Measurements from ENCODE around the gene ELMOD3.
A peak's percentile ranks its signal among the peaks of the same experiment; 100 is the strongest.
"Not testable (repeated sequence)": the region's sequence is repeated elsewhere in the genome, so short reads cannot be mapped to it uniquely, and the experiment has no call there.

The ELMOD3 gene

DNA sequence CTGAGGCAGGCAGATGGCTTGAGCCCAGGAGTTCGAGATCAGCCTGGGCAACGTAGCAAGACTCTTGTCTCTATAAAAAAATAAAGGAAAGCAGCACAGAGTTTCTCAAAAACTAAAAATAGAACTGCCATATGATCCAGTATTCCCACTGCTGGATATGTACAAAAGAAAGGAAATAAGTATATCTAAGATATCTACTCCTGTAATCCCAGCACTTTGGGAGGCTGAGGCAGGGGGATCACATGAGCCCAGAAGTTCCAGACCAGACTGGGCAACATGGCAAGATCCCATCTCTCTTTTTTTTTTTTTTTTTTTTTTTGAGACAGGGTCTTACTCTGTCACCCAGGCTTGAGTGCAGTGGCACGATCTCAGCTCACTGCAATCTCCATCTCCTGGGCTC is 24.9 kb upstream of the ELMOD3 start:
- DNase-seq, result not testable (repeated sequence)

DNA sequence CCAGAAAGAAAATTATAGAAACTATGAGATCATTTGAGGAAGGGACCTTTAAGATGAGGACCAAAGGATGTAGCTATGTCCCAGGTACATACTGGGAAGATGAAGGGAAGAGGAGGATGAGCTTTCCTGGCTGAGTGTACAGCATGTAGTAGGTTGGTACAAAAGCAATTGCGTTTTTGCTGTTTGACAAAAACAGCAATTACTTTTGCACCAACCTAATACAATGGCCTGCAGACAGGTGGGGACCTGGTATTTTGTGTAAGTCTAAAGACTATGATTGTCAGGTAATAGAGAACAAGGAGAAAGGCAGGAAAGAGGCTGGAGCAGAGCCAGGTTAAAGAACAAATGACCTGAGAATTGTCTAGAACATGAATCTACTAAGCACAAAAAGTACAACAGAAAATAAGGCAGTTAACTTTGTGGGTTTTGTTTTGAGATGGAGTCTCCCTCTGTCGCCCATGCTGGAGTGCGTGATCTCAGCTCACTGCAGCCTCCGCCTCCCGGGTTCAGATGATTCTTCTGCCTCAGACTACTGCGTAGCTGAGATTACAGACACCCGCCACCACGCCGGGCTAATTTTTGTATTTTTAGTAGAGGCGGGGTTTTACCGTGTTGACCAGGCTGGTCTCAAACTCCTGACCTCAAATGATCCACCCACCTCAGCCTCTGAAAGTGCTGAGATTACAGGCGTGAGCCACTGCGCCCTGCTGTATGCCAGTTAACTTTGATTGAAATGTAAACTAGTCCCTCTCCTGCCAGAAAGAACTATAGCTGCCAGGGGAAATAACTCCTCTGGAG is 23.5 kb upstream of the ELMOD3 start:
- DNase-seq, result peak in 1 of 5 experiments; percentile 70

DNA sequence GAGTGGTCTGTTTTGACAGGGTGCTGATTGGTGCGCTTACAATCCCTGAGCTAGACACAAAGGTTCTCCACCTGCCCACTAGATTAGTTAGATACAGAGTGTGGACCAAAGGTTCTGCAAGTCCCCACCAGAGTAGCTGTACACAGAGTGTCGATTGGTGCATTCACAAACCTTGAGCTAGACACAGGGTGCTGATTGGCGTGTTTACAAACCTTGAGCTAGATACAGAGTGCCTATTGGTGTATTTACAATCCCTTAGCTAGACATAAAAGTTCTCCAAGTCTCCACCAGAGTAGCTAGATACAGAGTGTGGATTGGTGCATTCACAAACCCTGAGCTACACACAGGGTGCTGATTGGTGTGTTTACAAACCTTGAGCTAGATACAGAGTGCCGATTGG is 20.7 kb upstream of the ELMOD3 start:
- not testable (repeated sequence) for DNase-seq

DNA sequence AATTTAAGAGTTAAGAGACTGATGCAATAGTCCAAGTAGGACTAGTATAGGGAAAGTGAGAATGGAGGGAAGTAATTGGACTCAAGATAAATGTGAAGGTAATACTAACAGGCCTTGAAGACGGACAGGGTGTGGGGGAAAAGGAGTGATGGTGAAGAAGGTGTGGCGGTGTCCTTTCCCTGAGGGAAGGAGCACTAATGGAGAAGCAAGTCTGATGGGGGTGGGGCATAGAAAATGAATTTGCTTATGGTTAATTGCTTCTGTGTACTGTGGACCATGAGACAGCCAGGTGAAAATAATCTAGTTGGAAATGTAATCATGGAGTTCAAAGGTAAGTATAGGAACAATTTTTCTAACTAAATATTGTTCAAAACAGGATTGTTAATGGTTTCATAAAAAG is 19.6 kb upstream of the ELMOD3 start:
- no peak for DNase-seq

DNA sequence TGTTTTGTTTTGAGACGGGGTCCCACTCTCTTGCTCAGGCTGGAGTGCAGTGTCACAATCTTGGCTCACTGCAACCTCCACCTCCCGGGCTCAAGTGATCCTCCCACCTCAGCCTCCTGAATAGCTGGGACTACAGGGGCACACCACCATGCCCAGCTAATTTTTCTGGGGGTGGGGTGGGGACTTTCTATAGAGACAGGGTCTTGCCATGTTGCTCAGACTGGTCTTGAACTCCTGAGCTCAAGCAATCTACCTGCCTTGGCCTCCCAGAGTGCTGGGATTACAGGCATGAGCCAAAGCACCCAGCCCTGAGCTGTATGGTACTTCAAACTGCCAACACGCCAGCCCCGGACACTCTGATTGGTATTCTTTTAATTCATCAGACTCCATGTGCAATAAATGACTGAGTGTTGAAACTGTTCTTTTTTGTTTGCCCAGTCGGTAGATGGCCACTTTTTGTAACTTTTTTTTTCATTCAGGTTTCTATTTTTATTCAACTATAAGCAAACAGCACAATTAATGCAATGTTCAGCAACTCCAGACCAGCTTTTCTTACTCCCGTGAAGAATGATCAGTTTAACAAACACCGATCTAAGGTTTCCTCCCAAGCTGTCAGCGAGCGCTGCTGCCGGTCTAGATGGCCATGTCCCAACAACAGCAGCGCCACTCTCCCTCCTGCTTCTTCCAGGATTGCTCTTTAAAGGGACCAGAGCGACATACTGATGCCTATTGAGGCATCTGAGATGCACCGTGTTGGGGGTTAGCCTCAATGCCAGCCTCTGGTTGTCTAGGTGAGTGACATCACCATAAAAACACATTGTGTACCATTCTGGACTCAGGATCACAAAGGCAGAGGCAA is 14.3 kb upstream of the ELMOD3 start:
- DNase-seq, result no peak

DNA sequence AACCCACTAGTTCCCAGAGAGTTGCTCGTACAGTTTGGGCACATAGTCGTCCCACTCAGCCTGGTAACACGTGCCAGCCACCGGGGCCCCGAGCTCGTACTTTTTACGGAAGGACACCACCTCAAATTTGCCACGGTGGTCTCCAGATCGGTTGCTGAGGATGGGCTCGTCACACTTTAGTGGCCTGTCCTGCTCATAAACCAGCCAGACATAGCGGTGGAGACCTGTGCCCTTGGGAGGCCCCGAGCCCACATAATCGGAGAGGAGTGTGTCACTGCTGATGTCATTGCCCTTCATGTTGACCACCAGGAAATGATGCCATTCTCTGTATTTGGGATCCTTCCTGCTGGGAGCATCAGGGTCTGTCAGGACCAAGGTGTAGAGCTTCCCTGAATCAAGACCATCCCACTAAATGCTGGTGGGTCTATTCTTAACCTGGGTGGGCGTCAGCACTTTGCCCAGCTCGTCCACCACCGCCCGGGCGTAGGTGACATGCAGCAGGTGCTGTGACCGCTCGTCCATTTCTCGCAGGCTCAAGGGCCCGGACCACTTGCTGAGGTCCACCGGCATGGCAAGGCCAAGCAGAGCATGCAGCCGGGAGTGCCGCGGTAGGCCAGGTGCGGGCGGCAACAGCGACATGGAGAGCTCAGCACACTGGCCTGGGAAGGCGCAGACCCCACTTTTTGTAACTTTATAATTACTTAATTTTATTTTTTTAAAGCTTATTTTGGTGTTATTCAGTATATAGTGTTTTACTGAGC is 13.1 kb upstream of the ELMOD3 start:
- no peak for DNase-seq

DNA sequence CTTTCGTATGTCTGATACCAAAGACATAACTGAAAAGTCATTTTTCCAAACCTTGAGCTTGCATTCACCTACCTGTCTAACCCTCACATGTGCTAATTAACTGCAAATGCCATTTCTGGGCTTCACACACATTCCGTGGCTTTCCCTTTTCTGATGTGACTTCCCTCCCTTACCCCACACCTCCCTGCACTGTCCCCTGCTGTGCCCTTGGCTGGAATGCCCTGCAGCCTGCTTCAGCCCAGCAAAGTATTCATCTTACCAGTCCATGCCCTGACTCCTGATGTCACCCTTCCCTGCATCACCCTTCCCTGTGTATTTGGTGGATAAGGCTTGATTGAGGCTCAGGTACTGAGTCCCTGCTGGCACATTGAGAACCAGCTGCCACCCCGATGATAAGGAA is 12.4 kb upstream of the ELMOD3 start:
- no peak for DNase-seq

DNA sequence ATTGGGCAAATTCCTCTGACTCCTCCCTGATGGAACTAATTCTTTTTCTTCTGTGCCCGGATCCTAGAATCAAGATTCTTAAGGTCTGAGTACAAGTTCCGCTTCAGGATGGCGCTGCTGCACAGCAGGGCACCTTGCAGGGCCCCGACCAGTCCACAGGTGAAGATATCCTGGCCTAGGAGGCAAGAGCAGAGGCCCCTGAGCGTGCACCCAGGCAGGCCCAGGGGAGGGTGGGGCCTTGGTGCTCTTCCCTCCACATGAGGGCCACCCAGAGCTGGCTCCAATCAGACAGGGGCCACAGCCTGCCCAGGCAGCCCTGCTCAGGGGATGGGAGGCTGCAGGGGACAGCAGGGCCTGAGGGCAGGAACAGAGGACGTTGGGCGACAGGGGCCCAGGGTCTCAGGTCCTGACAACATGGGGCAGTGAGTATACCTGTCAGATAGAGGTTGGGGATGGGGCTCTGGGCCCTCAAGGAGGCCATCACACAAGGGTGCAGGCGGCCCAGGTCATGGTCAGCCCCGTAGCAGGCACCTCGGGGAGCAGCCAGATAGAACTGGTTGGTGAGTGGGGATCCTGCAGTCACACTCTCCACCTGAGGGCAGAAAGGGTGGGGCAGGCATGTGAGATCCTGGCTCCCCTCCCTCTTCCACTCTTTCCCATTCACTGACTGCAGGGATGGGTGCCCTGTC is 11.2 kb upstream of the ELMOD3 start:
- DNase-seq, result not testable (repeated sequence)

DNA sequence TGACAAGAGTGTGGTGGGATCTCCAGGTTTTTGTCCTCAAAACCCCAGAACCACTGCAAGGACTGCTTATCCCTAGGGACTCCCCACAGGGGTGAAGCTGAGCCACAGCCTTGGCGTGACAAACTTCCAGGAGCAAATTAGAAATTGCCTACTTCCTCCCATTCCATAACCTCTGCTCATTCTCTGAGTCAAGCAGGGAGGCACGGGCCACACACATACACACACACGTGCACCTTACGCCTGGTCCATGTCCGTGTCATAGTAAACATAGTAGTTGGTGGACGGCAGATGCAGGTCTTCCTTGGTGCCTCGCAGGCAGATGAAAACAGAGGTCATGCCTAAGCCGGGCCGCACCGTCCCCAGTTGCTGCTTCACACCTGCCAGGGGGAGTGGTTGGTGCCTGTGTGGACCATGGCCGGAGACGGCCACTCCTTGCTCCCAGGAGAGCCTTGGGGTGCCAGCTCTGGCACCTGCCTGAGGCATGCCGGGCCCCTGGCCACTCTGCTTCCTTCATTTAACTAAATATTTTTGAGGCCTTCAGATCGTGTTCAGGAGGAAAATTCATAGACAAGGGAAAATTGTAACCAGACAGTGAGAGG is 10.1 kb upstream of the ELMOD3 start:
- no peak for DNase-seq

DNA sequence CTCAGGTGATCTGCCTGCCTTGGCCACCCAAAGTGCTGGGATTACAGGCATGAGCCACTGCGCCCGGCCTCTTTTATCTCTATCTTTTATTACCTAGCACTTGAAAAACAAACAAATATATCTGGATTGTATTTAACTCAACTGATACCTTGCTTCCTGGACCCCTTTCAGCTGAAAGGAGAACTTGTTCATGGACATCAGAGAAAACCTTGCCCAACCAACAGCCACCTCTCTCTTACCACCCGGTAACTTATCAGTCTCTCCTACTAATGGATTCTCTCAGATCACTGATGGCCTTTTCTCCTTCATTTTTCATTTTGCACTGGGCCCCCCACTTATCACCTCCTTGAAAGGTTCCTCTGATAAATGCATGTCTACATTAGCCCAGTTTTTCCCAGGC is 7.0 kb upstream of the ELMOD3 start:
- no peak for DNase-seq

DNA sequence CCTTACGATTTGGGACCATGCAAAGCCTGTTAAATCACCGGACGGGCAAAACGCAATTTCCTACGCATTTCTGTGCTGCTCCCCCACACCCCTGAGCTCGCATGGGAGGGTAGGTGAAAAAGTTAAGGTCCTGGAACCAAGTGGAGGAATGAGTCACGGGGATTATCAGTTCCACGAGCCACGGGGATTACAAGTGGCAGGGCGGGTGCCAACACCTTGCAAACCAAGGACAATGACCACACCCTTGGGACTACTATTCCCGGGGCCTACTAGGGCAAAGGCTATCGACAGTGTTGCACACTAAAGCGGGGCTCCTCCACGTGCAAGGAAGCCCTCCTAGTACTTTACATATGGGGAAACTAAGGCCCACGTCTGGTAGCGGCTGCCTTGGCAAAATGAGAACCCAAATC is 688 bp upstream of the ELMOD3 start:
- DNase-seq, result peak in 1 of 5 experiments; percentile 35

DNA sequence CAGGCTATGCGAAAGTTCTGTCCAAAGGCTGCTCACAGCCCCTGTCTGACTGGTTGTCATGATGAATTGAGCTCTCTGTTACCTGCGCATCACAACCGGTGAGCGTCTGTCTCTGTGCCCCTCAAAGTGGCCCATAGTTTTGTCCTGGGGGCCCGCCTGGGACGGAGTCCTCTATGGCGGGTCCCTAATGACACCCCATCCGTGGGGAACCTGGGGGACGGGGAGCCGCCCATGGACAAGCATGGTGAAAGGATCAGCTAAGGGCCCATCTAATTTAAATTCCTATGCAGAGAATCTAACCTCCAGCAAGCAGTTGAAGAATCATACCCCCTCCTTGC is 473 bp downstream of the ELMOD3 start:
- peak in 1 of 5 experiments; percentile 2 for DNase-seq

DNA sequence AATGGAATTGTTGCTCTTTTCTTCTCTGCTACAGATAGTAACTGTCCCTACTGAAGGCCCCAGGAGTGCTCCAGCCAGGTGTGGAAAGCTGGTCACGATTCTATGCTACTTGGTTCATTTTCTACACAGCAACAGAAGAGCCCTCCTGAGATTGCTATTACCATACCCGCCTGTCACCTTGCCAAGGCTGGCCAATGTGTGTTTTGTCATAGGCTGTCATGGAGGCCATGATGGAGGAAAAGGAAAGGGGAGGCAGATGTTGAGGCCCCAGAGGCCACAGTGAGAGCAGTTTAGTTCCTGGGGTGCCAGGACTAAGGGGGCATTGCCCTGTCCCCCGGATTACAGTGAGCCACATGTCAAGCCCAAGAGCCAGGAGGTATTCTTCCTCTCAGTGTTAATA is 952 bp downstream of the ELMOD3 start:
- DNase-seq, result peak in 1 of 5 experiments; percentile 24

DNA sequence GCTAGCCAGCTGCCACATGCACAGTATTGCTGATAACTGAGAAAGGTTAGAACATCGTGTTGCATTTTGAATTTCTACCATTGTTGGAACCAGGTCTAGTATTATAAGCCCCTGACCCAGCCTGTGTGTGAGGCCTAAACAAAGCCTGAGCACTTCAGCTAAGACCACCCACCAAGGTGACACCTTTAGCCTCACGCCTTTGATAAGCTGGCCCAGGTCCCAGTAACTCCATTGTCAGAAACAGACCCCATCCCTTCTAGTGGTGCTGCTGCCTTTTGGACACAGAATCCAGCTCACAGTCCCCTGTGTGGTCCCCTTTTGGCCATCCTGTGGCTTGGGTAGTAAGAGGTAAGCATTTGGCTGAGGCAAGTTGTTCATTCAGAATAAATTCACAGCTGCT is 1.6 kb downstream of the ELMOD3 start:
- DNase-seq, result no peak

DNA sequence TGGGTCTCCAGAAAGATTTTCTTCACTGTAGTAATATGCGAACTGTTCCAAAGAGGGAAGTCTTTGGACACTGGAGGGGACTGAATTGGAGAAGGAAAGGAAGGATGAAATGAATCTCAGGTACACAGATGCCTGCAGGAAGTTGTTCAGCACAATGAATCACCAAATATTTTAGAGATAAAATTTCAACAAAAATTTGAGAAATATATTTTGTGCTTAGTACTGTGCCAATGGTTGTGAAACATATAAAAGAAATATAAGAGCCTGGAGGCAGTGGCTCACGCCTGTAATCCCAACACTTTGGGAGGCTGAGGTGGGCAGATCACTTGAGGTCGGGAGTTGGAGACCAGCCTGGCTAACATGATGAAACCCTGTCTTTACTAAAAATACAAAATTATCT is 3.2 kb downstream of the ELMOD3 start:
- DNase-seq, result no peak

DNA sequence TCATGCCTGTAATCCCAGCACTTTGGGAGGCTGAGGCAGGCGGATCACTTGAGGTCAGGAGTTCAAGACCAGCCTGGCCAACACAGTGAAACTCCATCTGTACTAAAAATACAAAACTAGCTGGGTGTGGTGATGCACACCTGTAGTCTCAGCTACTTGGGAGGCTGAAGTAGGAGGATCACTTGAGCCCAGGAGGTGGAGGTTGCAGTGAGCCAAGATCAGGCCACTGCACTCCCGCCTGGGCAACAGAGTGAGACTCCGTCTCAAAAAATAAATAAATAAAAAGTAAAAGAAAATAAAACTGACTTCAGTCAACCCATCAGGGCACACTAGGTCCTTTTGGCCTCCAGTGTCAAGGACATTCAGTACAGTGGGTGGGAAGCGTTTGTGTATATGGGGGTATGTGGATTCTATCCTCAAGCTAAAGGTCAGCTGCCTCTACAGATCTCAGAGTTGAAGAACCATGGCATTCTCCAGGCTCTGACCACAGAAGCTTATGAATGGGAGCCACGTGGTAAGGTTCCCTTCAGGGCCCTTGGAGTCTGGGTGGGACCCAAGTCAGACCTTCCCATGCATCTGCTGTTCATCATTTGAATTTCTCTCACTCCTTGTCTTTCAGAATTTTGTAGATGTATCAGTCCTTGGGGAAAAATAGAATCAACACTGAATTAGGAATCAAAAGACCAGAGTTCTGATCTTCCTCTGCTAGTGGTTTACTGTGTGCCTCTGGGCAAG is 8.3 kb downstream of the ELMOD3 start:
- DNase-seq, result not testable (repeated sequence)

DNA sequence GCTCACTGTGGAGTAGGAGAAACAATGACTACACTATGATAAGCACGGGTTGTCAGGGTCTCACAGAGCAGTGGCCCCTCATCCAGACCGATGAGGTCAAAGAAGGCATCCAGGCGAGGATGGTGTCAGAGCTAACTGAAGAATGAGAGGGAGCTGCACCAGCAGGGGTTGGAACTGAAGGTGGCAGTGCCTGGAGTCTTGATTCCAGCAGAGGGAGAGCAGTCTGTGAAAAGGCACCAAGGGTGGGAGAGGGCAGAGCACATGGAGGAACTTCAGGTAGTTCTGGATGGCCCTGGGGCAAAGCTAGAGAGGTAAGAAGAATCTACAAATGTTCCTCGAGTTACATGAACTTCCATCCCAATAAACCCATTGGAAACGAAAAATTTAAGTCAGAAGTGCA is 12.6 kb downstream of the ELMOD3 start:
- no peak for DNase-seq

DNA sequence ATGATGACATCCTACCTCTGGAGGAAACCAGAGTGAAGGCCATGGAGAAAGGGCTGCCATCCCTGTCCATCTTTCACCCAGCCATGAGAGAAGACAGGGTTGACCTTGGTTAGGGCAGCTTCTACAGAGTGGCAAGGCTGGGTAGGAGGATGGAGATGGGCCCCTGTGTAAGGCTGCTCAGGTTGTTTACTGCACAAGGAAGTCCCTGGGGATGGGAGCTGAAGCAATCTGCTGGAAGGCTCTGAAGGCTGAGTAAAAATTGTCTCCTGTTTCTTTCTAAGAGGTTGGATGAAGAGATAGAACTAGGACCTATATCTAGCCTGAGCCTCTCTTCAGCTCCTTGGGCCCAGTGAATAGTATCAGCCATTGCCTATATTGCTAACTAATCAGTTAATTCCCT is 14.4 kb downstream of the ELMOD3 start:
- no peak for DNase-seq

DNA sequence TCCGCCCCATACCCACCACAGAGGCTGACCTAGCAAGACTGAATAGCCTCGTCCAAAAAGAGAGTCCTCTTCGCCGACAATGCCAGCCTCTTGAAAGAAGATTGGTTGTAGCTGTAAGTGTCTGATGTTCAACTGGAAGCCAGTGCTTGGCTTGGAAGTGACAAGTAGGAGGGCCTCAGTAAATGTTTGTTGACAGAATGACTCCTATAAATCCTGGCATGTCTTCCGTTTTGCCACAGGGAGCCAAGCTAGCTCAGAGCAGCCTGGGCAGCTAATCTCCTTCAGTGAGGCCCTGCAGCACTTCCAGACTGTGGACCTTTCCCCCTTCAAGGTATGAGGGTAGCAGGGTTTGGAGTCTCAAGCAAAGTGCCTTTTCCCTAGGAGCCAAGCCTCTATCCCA is 14.9 kb downstream of the ELMOD3 start:
- DNase-seq, result no peak

DNA sequence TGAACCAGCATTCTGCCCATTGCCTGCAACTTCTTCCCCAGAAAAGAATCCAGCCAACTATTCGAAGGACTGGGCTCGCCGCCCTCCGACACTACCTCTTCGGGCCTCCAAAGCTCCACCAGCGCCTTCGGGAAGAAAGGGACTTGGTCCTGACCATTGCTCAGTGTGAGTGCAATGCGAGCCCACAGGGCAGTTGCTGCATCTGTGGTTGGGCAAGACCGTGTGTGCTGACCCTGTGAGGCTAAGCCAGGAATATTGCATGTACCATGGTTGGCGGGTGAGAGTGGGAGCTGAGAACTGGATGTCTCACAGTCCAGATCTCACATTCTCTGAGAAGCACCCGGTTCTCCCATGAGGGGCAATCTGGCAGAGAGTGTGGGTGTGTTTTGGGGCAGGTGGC is 16.5 kb downstream of the ELMOD3 start:
- DNase-seq, result no peak

DNA sequence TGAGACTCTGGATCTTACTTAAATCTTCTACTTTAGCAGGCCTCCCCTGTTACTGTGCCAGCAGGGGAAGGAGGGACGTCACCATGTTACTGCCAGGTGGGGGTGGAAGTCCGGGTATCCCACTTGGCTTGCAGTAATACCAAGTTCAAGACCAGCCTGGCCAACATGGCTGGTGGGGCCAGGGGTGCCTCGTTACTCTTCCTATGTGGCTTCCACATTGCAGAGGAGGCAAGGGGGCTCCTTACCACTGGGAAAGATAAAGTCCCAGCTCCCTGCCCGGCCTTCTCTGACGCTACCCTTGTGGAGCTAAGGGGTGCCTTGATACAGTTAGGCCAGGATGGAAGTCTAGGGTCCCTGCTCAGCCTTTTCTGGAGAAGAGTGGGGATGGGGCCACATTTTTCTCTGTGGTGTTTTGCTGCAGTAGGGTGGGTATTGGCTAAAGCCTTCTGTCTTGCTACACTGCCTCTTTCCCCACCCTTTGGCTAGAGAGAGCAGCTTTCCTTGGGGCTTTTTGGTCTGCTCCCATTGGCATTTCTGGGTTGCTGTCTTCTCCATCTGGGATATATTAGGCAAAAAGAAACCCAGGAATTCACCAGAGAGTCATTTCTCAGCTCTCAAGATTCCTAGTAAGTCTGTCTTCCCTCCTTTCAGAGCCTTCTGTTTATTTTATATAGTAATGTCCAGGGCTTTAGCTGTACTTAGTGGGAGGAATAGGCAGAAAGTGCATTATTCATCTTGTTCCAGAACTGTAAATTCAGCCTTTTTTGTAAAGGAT is 21.9 kb downstream of the ELMOD3 start:
- no peak for DNase-seq
